PC-3 (cell line): Measurements from ENCODE around the gene JAG2. TPM values are rescaled to one million over a fixed set of nuclear protein-coding genes. Genes with fewer than 3 reads are reported as not detected.

Source experiments
- ATAC-seq: fragments of 200-7000 bp; cut with Tn5 transposase; 2 replicates; pipeline ENCODE4 v1.9.1; 2020; ENCODE audit warnings: mild to moderate bottlenecking, moderate library complexity
- BruUV-seq: library from RNA; stranded (reverse); fragments of 400-500 nt; replicated peaks from 2 replicates; lab custom pipeline; 2021; lab: Mats Ljungman, UMichigan
- CTCF ChIA-PET: fragments of 300-600 bp; sonication (Branson Sonifier 250); formaldehyde crosslinking; loops from one replicate; lab custom pipeline; 2022; ENCODE audit warnings: antibody characterized with exemption; lab: Charles Lee
- POLR2A ChIA-PET: fragments of 300-600 bp; sonication (Branson Sonifier 250); formaldehyde crosslinking; loops from one replicate; lab custom pipeline; 2022; ENCODE audit warnings: antibody characterized with exemption; ENCODE audit not compliant: unreplicated experiment; lab: Charles Lee
- DNase-seq: peaks from one replicate; pipeline ENCODE4 v3.0.0-alpha.2; 2015
- H2AFZ ChIP-seq: fragments of 300-600 bp; sonication (generic); 2 replicates; pipeline ENCODE4 v1.6.0; 2016; ENCODE audit warnings: antibody characterized with exemption, low read length
- H3F3A ChIP-seq: fragments of 300-600 bp; sonication (generic); one replicate; pipeline ENCODE4 v1.6.0; 2017; ENCODE audit warnings: antibody characterized with exemption, low read length, control low read depth, mild to moderate bottlenecking; ENCODE audit not compliant: unreplicated experiment
- H3K27ac ChIP-seq: fragments of 300-600 bp; sonication (generic); 2 replicates; pipeline ENCODE4 v1.5.1; 2016; ENCODE audit warnings: mild to moderate bottlenecking, low read length
- H3K27me3 ChIP-seq: fragments of 300-600 bp; sonication (generic); 2 replicates; pipeline ENCODE4 v1.6.1; 2016; ENCODE audit warnings: low read length, mixed read lengths
- H3K36me3 ChIP-seq: fragments of 300-600 bp; sonication (generic); 2 replicates; pipeline ENCODE4 v1.6.1; 2016; ENCODE audit warnings: low read depth, mixed run types, low read length, mixed read lengths
- H3K4me1 ChIP-seq: fragments of 300-600 bp; sonication (generic); 2 replicates; pipeline ENCODE4 v1.5.1; 2016; ENCODE audit warnings: low read length; ENCODE audit not compliant: insufficient read depth
- H3K4me2 ChIP-seq: fragments of 300-600 bp; sonication (generic); 2 replicates; pipeline ENCODE4 v1.6.0; 2016; ENCODE audit warnings: low read length
- H3K4me3 ChIP-seq: fragments of 300-600 bp; sonication (generic); 2 replicates; pipeline ENCODE4 v1.5.1; 2016; ENCODE audit warnings: mild to moderate bottlenecking, low read length, mixed read lengths
- H3K79me2 ChIP-seq: fragments of 300-600 bp; sonication (generic); 2 replicates; pipeline ENCODE4 v1.6.1; 2017; ENCODE audit warnings: low read length, mixed read lengths
- H3K9ac ChIP-seq: fragments of 300-600 bp; sonication (generic); 2 replicates; pipeline ENCODE4 v1.6.0; 2016; ENCODE audit warnings: mild to moderate bottlenecking, low read length
- H3K9me2 ChIP-seq: fragments of 300-600 bp; sonication (generic); replicated peaks from 2 replicates; pipeline ENCODE4 v1.6.1; 2016; ENCODE audit warnings: mixed run types, low read length, mixed read lengths
- H3K9me3 ChIP-seq: fragments of 300-600 bp; sonication (generic); 2 replicates; pipeline ENCODE4 v1.6.1; 2016; ENCODE audit warnings: low read length, mixed read lengths
- H4K20me1 ChIP-seq: fragments of 300-600 bp; sonication (generic); 2 replicates; pipeline ENCODE4 v1.6.1; 2016; ENCODE audit warnings: low read length, mixed read lengths
- CTCF ChIP-seq: fragments of 300-600 bp; sonication (generic); conservative IDR thresholded peaks from 2 replicates; pipeline ENCODE4 v1.5.1; 2017; ENCODE audit warnings: antibody characterized with exemption, low read depth, mild to moderate bottlenecking, low read length
- EZH2 ChIP-seq: fragments of 300-600 bp; sonication (generic); IDR thresholded peaks from one replicate; pipeline ENCODE4 v1.6.1; 2017; ENCODE audit warnings: antibody characterized with exemption, mild to moderate bottlenecking, low read length; ENCODE audit not compliant: unreplicated experiment
- EZH2phosphoT487 ChIP-seq: fragments of 300-600 bp; sonication (generic); IDR thresholded peaks from 2 replicates; pipeline ENCODE4 v1.6.1; 2018; ENCODE audit warnings: mild to moderate bottlenecking, antibody characterized with exemption, low read length, borderline replicate concordance
- intact Hi-C: fragments of 100-400 bp; cut with micrococcal nuclease; formaldehyde crosslinking; loops from 2 replicates; pipeline ENCODE4 v1.9.0; 2023
- total RNA-seq: library from RNA; depleted of rRNA; stranded (reverse); fragments of >200 nt; gene quantifications from 2 replicates; pipeline ENCODE4 v1.2.3, GENCODE V29; 2014

JAG2 gene
- total RNA-seq, 1 experiment from 2014 or later, result 57.1 TPM

- TF ChIP-seq EZH2 (no peak), EZH2phosphoT487 (no peak), CTCF (no peak)
- peaks cover 7% of the 10 kb centered on the region; the same call in 1 of the 2 replicates for H3K27me3 ChIP-seq
- DNase-seq (no peak), ATAC-seq (no peak)
- intact Hi-C loops, result no loop called here
- no peaks in the 10 kb centered on the region for H3K9me3 ChIP-seq
- H3F3A ChIP-seq, result no peaks in the 10 kb centered on the region
- H3K27ac ChIP-seq, result no peak overlapping the region
- H3K4me2 ChIP-seq, result no peak overlapping the region
- no peak overlapping the region for H3K9ac ChIP-seq
- no peaks in the 10 kb centered on the region for H3K36me3 ChIP-seq
- H3K9me2 ChIP-seq, result no peaks in the 10 kb centered on the region
- no peaks in the 10 kb centered on the region for H3K4me1 ChIP-seq
- H4K20me1 ChIP-seq, result no peaks in the 10 kb centered on the region
- BruUV-seq, result no TSS peak
- H3K4me3 ChIP-seq, result no peak overlapping the region
- H2AFZ ChIP-seq, result no peak overlapping the region
- POLR2A ChIA-PET, result no interaction called here
- H3K79me2 ChIP-seq, result no peaks in the 10 kb centered on the region
- CTCF ChIA-PET, result no interaction called here
These were observed 63.4 kb downstream of the JAG2 start for GRCh38 chr14:105105158-105105557.

- CTCF ChIA-PET, result no interaction called here
These were observed 65.7 kb downstream of the JAG2 start for GRCh38 chr14:105102893-105103292.

More at GRCh38 chr14:105102893-105103292, 65.7 kb downstream of the JAG2 start:
- no peaks in the 10 kb centered on the region for H4K20me1 ChIP-seq
- POLR2A ChIA-PET, result no interaction called here
- no peak overlapping the region for H3K27ac ChIP-seq
- H3K27me3 ChIP-seq, result peaks cover 7% of the 10 kb centered on the region; the same call in 1 of the 2 replicates
- H3K79me2 ChIP-seq, result no peaks in the 10 kb centered on the region
- DNase-seq, result no peak
- H3K4me3 ChIP-seq, result no peak overlapping the region
- no peak overlapping the region for H2AFZ ChIP-seq
- H3K9me2 ChIP-seq, result no peaks in the 10 kb centered on the region
- H3F3A ChIP-seq, result no peaks in the 10 kb centered on the region
- no peak overlapping the region for H3K9ac ChIP-seq
- H3K4me2 ChIP-seq, result no peak overlapping the region
- H3K9me3 ChIP-seq, result no peaks in the 10 kb centered on the region
- no peaks in the 10 kb centered on the region for H3K4me1 ChIP-seq
- TF ChIP-seq CTCF (no peak), EZH2phosphoT487 (no peak), EZH2 (no peak)
- BruUV-seq, result no TSS peak
- H3K36me3 ChIP-seq, result no peaks in the 10 kb centered on the region
- no peak for ATAC-seq
- intact Hi-C loops, result no loop called here
